ENCODE results near the gene COL2A1.

The COL2A1 gene

GRCh38 chr12:48030173-48030650 lies 25.9 kb upstream of the COL2A1 start:
- DNase-seq (ENCODE audit: low read depth), result no peak

GRCh38 chr12:48029491-48030172 lies 25.4 kb upstream of the COL2A1 start:
- no peak for DNase-seq (ENCODE audit: low read depth)

- no peak for DNase-seq (ENCODE audit: low read depth)
Measured at GRCh38 chr12:48028541-48029431, 24.5 kb upstream of the COL2A1 start.

- no peak for DNase-seq (ENCODE audit: low read depth)
Measured at GRCh38 chr12:48027183-48028002, 23.1 kb upstream of the COL2A1 start.

GRCh38 chr12:48026060-48026827 lies 22.0 kb upstream of the COL2A1 start:
- DNase-seq (ENCODE audit: low read depth), result no peak

GRCh38 chr12:48025281-48025680 lies 21.0 kb upstream of the COL2A1 start:
- no peak for DNase-seq (ENCODE audit: low read depth)

- DNase-seq (ENCODE audit: low read depth), result no peak
Measured at GRCh38 chr12:48024735-48025134, 20.5 kb upstream of the COL2A1 start.

- no peak for DNase-seq (ENCODE audit: low read depth)
Measured at GRCh38 chr12:48023386-48023785, 19.1 kb upstream of the COL2A1 start.

- DNase-seq (ENCODE audit: low read depth), result no peak
Measured at GRCh38 chr12:48022676-48023385, 18.6 kb upstream of the COL2A1 start.

GRCh38 chr12:48022180-48022521 lies 17.9 kb upstream of the COL2A1 start:
- no peak for DNase-seq (ENCODE audit: low read depth)

- no peak for DNase-seq (ENCODE audit: low read depth)
Measured at GRCh38 chr12:48021485-48022179, 17.4 kb upstream of the COL2A1 start.

GRCh38 chr12:48019639-48020265 lies 15.5 kb upstream of the COL2A1 start:
- no peak for DNase-seq (ENCODE audit: low read depth)

GRCh38 chr12:48018618-48018995 lies 14.3 kb upstream of the COL2A1 start:
- no peak for DNase-seq (ENCODE audit: low read depth)

- DNase-seq (ENCODE audit: low read depth), result no peak
Measured at GRCh38 chr12:48017921-48018617, 13.8 kb upstream of the COL2A1 start.

- no peak for DNase-seq (ENCODE audit: low read depth)
Measured at GRCh38 chr12:48017496-48017895, 13.2 kb upstream of the COL2A1 start.

- DNase-seq (ENCODE audit: low read depth), result no peak
Measured at GRCh38 chr12:48016373-48017020, 12.2 kb upstream of the COL2A1 start.

GRCh38 chr12:48015954-48016353 lies 11.7 kb upstream of the COL2A1 start:
- DNase-seq (ENCODE audit: low read depth), result no peak

GRCh38 chr12:48015129-48015528 lies 10.9 kb upstream of the COL2A1 start:
- DNase-seq (ENCODE audit: low read depth), result no peak

GRCh38 chr12:48013287-48013686 lies 9.0 kb upstream of the COL2A1 start:
- no peak for DNase-seq (ENCODE audit: low read depth)
